ENCODE results near the gene MECP2. TPM values are rescaled to one million over a fixed set of nuclear protein-coding genes. Genes with fewer than 3 reads are reported as not detected.
A peak's percentile ranks its signal among the peaks of the same experiment; 100 is the strongest.

The MECP2 gene
- total RNA-seq, 1 experiment from 2014 or later: 88.9 TPM

GRCh38 chrX:154138857-154139256 is 41.3 kb upstream of the MECP2 start:
- Histone ChIP-seq H3K4me3 (ENCODE audit: low read depth in 2 of 2, low read length in 2 of 2) (no peak overlapping the region), H3K9me3 (ENCODE audit: control insufficient read depth, insufficient read depth, low read depth, low read length) (no peaks in the 10 kb centered on the region), H3K27me3 (ENCODE audit: control insufficient read depth, insufficient read depth, low read length) (no peaks in the 10 kb centered on the region), H3K4me1 (ENCODE audit: control insufficient read depth, insufficient read depth, low read length) (no peaks in the 10 kb centered on the region), H3K27ac (ENCODE audit: low read length) (no peak overlapping the region), H3K36me3 (ENCODE audit: control insufficient read depth, insufficient read depth, low read length) (no peaks in the 10 kb centered on the region)
- CTCF ChIA-PET: no interaction called here
- DNase-seq (ENCODE audit: low read depth, low spot score): no peak
- no peak for ATAC-seq
- in situ Hi-C loops (cut with HindIII; ENCODE audit: low pct_unique_long_range_greater_than_20kb, low sequenced_read_pairs) (no loop called here), intact Hi-C loops (cut with micrococcal nuclease; ENCODE audit: unreplicated experiment) (no loop called here)
- TF ChIP-seq TCF7L2 (IDR thresholded peaks at IDR 0.05; ENCODE audit: low read depth, low read length): no peak
- no peak for TF ChIP-seq SIN3A (IDR thresholded peaks at IDR 0.05; ENCODE audit: borderline replicate concordance, insufficient read depth, low read depth, low read length)
- TF ChIP-seq CTCF (IDR thresholded peaks at IDR 0.05): no peak
- no peak for TF ChIP-seq POLR2AphosphoS5 (IDR thresholded peaks at IDR 0.05; ENCODE audit: low read depth, low read length)
- TF ChIP-seq REST (IDR thresholded peaks at IDR 0.05; ENCODE audit: insufficient read depth in 1 of 2, low read depth in 2 of 2, low read length in 1 of 2): no peak
- BruUV-seq (replicated peaks): no TSS peak
- POLR2A ChIA-PET: no interaction called here

GRCh38 chrX:154136627-154137161 is 39.2 kb upstream of the MECP2 start:
- Histone ChIP-seq H3K4me3 (ENCODE audit: low read depth in 2 of 2, low read length in 2 of 2) (peak overlapping the region; percentile 11 to 35; a peak in 3 of 4 replicates), H3K9me3 (ENCODE audit: control insufficient read depth, insufficient read depth, low read depth, low read length) (no peaks in the 10 kb centered on the region), H3K4me1 (ENCODE audit: control insufficient read depth, insufficient read depth, low read length) (no peaks in the 10 kb centered on the region), H3K27me3 (ENCODE audit: control insufficient read depth, insufficient read depth, low read length) (no peaks in the 10 kb centered on the region), H3K27ac (ENCODE audit: low read length) (no peak overlapping the region), H3K36me3 (ENCODE audit: control insufficient read depth, insufficient read depth, low read length) (no peaks in the 10 kb centered on the region)
- BruUV-seq (replicated peaks): no TSS peak
- CTCF ChIA-PET: interaction anchor here (0.7 kb wide), 1 partner anchor 123 kb away, joined by 3 read pairs; no protein-coding TSS in a partner anchor
- in situ Hi-C loops (cut with HindIII; ENCODE audit: low pct_unique_long_range_greater_than_20kb, low sequenced_read_pairs) (no loop called here), intact Hi-C loops (cut with micrococcal nuclease; ENCODE audit: unreplicated experiment) (no loop called here)
- ATAC-seq (peak; percentile 92), DNase-seq (ENCODE audit: low read depth, low spot score) (peak; percentile 5)
- POLR2A ChIA-PET: interaction anchor here (0.6 to 0.7 kb wide), 2 partner anchors 42 to 410 kb away, joined by 4 to 5 read pairs; no protein-coding TSS in a partner anchor
- TF ChIP-seq REST (IDR thresholded peaks at IDR 0.05; ENCODE audit: insufficient read depth in 1 of 2, low read depth in 2 of 2, low read length in 1 of 2): no peak
- TF ChIP-seq TCF7L2 (IDR thresholded peaks at IDR 0.05; ENCODE audit: low read depth, low read length): no peak
- TF ChIP-seq CTCF (IDR thresholded peaks at IDR 0.05): peak; percentile 98
- TF ChIP-seq SIN3A (IDR thresholded peaks at IDR 0.05; ENCODE audit: borderline replicate concordance, insufficient read depth, low read depth, low read length): no peak
- no peak for TF ChIP-seq POLR2AphosphoS5 (IDR thresholded peaks at IDR 0.05; ENCODE audit: low read depth, low read length)
